ENCODE results near the gene DTNBP1. TPM values are rescaled to one million over a fixed set of nuclear protein-coding genes. Genes with fewer than 3 reads are reported as not detected.
A peak's percentile ranks its signal among the peaks of the same experiment; 100 is the strongest.

The DTNBP1 gene
- total RNA-seq, 2 donors from 2014 or later, result 9.0 to 14.1 TPM

GRCh38 chr6:15698471-15698870, 35.6 kb upstream of the DTNBP1 start:
- Histone ChIP-seq H3K36me3 (no peaks in the 10 kb centered on the region), H3K27ac (no peak overlapping the region), H3K27me3 (replicated peaks; ENCODE audit: insufficient read depth) (no peaks in the 10 kb centered on the region), H3K9me3 (no peaks in the 10 kb centered on the region), H3K4me1 (replicated peaks) (no peaks in the 10 kb centered on the region), H3K4me3 (no peak overlapping the region)
- 47% methylated on average over 1 of the region's 1 CpG for WGBS
- no peak for DNase-seq (ENCODE audit: low spot score)
- no peak for TF ChIP-seq POLR2AphosphoS5 (IDR thresholded peaks at IDR 0.05)
- TF ChIP-seq, protein P1, sequence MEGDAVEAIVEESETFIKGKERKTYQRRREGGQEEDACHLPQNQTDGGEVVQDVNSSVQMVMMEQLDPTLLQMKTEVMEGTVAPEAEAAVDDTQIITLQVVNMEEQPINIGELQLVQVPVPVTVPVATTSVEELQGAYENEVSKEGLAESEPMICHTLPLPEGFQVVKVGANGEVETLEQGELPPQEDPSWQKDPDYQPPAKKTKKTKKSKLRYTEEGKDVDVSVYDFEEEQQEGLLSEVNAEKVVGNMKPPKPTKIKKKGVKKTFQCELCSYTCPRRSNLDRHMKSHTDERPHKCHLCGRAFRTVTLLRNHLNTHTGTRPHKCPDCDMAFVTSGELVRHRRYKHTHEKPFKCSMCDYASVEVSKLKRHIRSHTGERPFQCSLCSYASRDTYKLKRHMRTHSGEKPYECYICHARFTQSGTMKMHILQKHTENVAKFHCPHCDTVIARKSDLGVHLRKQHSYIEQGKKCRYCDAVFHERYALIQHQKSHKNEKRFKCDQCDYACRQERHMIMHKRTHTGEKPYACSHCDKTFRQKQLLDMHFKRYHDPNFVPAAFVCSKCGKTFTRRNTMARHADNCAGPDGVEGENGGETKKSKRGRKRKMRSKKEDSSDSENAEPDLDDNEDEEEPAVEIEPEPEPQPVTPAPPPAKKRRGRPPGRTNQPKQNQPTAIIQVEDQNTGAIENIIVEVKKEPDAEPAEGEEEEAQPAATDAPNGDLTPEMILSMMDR (IDR thresholded peaks at IDR 0.05), result no peak
- no peak for TF ChIP-seq POLR2A (IDR thresholded peaks at IDR 0.05)
- intact Hi-C loops (cut with DNase I), result loop anchor here (5.0 kb wide), 1 partner anchor 469 kb away; no protein-coding TSS in a partner anchor

DNA sequence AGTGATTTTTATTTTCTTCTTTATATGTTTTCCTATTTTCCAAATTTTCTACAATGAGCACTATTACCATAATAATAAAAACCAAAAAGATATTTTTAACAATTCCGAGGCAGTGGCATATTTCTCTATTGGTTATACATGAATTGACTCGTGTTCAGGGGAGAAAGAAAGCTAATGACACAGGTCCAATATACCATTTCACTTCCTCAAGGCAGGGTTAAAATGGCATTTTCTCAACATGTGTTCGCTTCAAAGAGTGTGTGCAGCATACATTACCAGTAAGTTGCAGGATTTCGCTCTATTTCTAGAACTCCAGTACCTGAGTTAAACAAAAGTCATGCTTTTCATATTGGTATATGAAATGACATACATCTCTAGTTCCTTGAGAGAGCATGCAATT, 35.1 kb upstream of the DTNBP1 start:
- intact Hi-C loops (cut with DNase I), result loop anchor here (5.0 kb wide), 1 partner anchor 469 kb away; no protein-coding TSS in a partner anchor
- H3K27me3 ChIP-seq (replicated peaks; ENCODE audit: insufficient read depth), result no peaks in the 10 kb centered on the region
- TF ChIP-seq, protein P1 (IDR thresholded peaks at IDR 0.05), result no peak
- TF ChIP-seq POLR2A (IDR thresholded peaks at IDR 0.05) (no peak), POLR2AphosphoS5 (IDR thresholded peaks at IDR 0.05) (no peak)
- no peak for DNase-seq (ENCODE audit: low spot score)
- H3K27ac ChIP-seq, result no peak overlapping the region
- H3K4me1 ChIP-seq (replicated peaks), result no peaks in the 10 kb centered on the region
- no peaks in the 10 kb centered on the region for H3K9me3 ChIP-seq
- H3K36me3 ChIP-seq, result no peaks in the 10 kb centered on the region
- H3K4me3 ChIP-seq, result no peak overlapping the region
- 95% methylated on average over 4 of the region's 4 CpGs for WGBS

DNA sequence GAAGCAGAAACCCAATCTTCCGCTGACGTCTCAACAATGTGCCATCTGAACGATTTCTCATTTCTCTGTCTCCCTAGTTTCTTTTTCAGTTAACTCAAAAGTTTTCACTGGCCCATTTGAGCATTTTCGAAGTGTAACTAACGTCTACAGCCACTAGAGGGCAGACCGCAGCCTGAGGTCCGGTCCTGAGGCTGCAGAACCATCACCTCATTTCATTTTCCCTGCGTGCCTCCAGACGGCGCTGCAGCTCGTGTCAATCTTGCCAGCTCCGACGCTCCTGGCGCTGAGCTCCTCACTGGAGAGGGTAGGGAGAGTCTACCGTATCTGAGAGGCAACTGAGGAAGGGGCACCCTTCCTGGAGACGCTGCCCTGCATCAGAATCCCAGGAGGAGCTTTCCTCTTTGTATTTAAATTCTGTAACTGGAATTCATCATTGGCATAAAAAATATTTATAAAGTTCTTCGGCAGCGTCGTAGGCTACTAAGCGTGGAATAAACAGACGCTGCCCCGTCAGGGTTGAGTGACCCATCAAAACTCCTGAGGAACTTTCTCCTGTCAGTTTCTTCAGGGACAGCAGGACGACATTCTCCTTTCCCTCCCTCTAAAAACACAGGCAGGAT, 28.5 kb upstream of the DTNBP1 start:
- intact Hi-C loops (cut with DNase I), result loop anchor here (1.0 to 5.0 kb wide), 3 partner anchors 437 to 516 kb away; no protein-coding TSS in a partner anchor
- Histone ChIP-seq H3K4me1 (replicated peaks) (no peaks in the 10 kb centered on the region), H3K4me3 (no peak overlapping the region), H3K9me3 (no peaks in the 10 kb centered on the region), H3K36me3 (no peaks in the 10 kb centered on the region), H3K27me3 (replicated peaks; ENCODE audit: insufficient read depth) (no peaks in the 10 kb centered on the region), H3K27ac (no peak overlapping the region)
- DNase-seq (ENCODE audit: low spot score), result peak; percentile 77
- TF ChIP-seq POLR2A (IDR thresholded peaks at IDR 0.05), result no peak
- peak; percentile 80 for TF ChIP-seq POLR2AphosphoS5 (IDR thresholded peaks at IDR 0.05)
- TF ChIP-seq, protein P1 (IDR thresholded peaks at IDR 0.05), result peak; percentile 87 to 100 (median 99)
- WGBS, result 15% methylated on average over 23 of the region's 23 CpGs

DNA sequence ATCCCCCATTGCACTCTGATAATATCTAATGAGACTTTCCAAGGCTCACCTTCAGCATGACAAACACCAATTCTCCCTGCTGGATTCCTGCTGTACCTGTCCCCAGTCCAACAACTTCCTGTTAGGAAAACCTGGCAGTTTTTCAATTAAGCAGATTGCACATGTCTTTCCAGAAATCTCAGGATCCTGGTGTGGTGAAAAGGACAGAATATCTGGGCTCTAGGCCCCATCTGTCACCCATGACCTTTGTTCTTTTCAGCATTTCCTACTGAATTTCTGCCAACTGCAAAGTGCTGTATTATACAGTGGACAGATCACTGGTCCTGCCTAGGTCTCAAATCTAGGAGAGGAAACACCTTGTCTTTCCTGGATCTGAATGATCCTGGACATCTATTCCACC, 27.7 kb upstream of the DTNBP1 start:
- TF ChIP-seq, protein P1 (IDR thresholded peaks at IDR 0.05), result no peak
- TF ChIP-seq POLR2A (IDR thresholded peaks at IDR 0.05) (no peak), POLR2AphosphoS5 (IDR thresholded peaks at IDR 0.05) (no peak)
- H3K4me3 ChIP-seq, result no peak overlapping the region
- intact Hi-C loops (cut with DNase I), result loop anchor here (2.0 to 5.0 kb wide), 2 partner anchors 492 to 517 kb away; no protein-coding TSS in a partner anchor
- H3K36me3 ChIP-seq, result no peaks in the 10 kb centered on the region
- H3K27ac ChIP-seq, result no peak overlapping the region
- H3K27me3 ChIP-seq (replicated peaks; ENCODE audit: insufficient read depth), result no peaks in the 10 kb centered on the region
- H3K4me1 ChIP-seq (replicated peaks), result no peaks in the 10 kb centered on the region
- H3K9me3 ChIP-seq, result no peaks in the 10 kb centered on the region
- no peak for DNase-seq (ENCODE audit: low spot score)

All from prostate gland (tissue), 2 donors.